ENCODE measurements around the gene ARHGAP26.

- TF ChIP-seq CTCF (IDR thresholded peaks at IDR 0.05; ENCODE audit: low read length) (no peak), EZH2 (IDR thresholded peaks at IDR 0.05; ENCODE audit: borderline replicate concordance, low read length) (no peak)
Observed at GRCh38 chr5:142886956-142887355, 116.8 kb downstream of the ARHGAP26 start.
